Nephron (organoid): ENCODE measurements around the gene GPC5.

Experiments used
- H3K27ac Mint-ChIP-seq, 3 experiments: 2 replicates each; pipeline ENCODE4 v1.8.0; 2020; ENCODE audit warnings: mixed read lengths in 3 of 3, mild to moderate bottlenecking in 2 of 3, moderate library complexity in 1 of 3
- H3K27me3 Mint-ChIP-seq: 2 replicates; pipeline ENCODE4 v1.8.0; 2021; ENCODE audit warnings: low read depth, mild to moderate bottlenecking, moderate library complexity, mixed read lengths
- H3K36me3 Mint-ChIP-seq: 2 replicates; pipeline ENCODE4 v1.8.0; 2020; ENCODE audit warnings: low read depth, mixed read lengths
- H3K4me1 Mint-ChIP-seq: 2 replicates; pipeline ENCODE4 v1.8.0; 2020; ENCODE audit warnings: mixed read lengths
- H3K4me3 Mint-ChIP-seq, 3 experiments: 2 replicates each; pipeline ENCODE4 v1.8.0; 2020; ENCODE audit warnings: mild to moderate bottlenecking in 3 of 3, mixed read lengths in 3 of 3, moderate library complexity in 2 of 3
- H3K9me3 Mint-ChIP-seq: 2 replicates; pipeline ENCODE4 v1.8.0; 2020; ENCODE audit warnings: mixed read lengths
- CTCF ChIP-seq, 3 experiments: fragments of 200-600 bp; sonication (generic); IDR thresholded peaks; one replicate each; pipeline ENCODE4 v1.5.0; 2021; ENCODE audit warnings: antibody characterized with exemption in 3 of 3; ENCODE audit not compliant: unreplicated experiment in 3 of 3

The GPC5 gene

GRCh38 chr13:91381371-91381770 is 17.1 kb upstream of the GPC5 start:
- peak; percentile 63 to 72 (median 63) for TF ChIP-seq CTCF (IDR thresholded peaks at IDR 0.05; ENCODE audit: unreplicated experiment in 3 of 3)
- H3K36me3 Mint-ChIP-seq = no peaks in the 10 kb centered on the region
- H3K27me3 Mint-ChIP-seq = no peaks in the 10 kb centered on the region

GRCh38 chr13:91383836-91384235 is 14.6 kb upstream of the GPC5 start:
- Mint-ChIP-seq H3K36me3 (no peaks in the 10 kb centered on the region), H3K27me3 (no peaks in the 10 kb centered on the region), H3K4me1 (no peaks in the 10 kb centered on the region), H3K4me3 (no peak overlapping the region), H3K9me3 (no peaks in the 10 kb centered on the region), H3K27ac (no peak overlapping the region)
- no peak for TF ChIP-seq CTCF (IDR thresholded peaks at IDR 0.05; ENCODE audit: unreplicated experiment in 3 of 3)

More at GRCh38 chr13:91381371-91381770, 17.1 kb upstream of the GPC5 start:
- Mint-ChIP-seq H3K9me3 (no peaks in the 10 kb centered on the region), H3K27ac (no peak overlapping the region), H3K4me1 (no peaks in the 10 kb centered on the region), H3K4me3 (no peak overlapping the region)

DNA sequence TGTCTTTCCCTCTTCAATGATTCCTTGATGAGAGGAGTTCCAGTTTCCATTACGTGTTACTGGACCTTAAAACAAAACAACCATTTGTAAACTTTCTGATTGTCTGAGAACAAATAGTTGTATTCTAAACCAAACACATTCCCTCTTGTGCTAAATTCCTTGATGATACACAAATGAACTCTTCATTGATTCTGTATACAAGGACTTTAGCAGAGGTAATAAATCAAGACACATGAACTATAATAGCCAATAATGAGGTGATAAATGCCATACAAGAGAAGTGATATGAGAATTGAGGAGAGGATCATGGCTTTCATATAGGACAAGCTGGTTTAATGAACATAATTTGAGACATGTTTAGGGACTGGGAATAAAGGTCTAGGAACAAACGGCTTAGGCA is 13.5 kb upstream of the GPC5 start:
- H3K27me3 Mint-ChIP-seq = no peaks in the 10 kb centered on the region
- no peak overlapping the region for H3K4me3 Mint-ChIP-seq
- H3K4me1 Mint-ChIP-seq = no peaks in the 10 kb centered on the region
- no peak overlapping the region for H3K27ac Mint-ChIP-seq
- TF ChIP-seq CTCF (IDR thresholded peaks at IDR 0.05; ENCODE audit: unreplicated experiment in 3 of 3) = no peak
- no peaks in the 10 kb centered on the region for H3K9me3 Mint-ChIP-seq
- H3K36me3 Mint-ChIP-seq = no peaks in the 10 kb centered on the region

- no peaks in the 10 kb centered on the region for H3K36me3 Mint-ChIP-seq
- H3K4me3 Mint-ChIP-seq = no peak overlapping the region
- H3K4me1 Mint-ChIP-seq = no peaks in the 10 kb centered on the region
- TF ChIP-seq CTCF (IDR thresholded peaks at IDR 0.05; ENCODE audit: unreplicated experiment in 3 of 3) = no peak
- H3K9me3 Mint-ChIP-seq = no peaks in the 10 kb centered on the region
- H3K27ac Mint-ChIP-seq = no peak overlapping the region
- H3K27me3 Mint-ChIP-seq = peaks cover 7% of the 10 kb centered on the region
Measured at GRCh38 chr13:91389186-91389585, 9.2 kb upstream of the GPC5 start.

DNA sequence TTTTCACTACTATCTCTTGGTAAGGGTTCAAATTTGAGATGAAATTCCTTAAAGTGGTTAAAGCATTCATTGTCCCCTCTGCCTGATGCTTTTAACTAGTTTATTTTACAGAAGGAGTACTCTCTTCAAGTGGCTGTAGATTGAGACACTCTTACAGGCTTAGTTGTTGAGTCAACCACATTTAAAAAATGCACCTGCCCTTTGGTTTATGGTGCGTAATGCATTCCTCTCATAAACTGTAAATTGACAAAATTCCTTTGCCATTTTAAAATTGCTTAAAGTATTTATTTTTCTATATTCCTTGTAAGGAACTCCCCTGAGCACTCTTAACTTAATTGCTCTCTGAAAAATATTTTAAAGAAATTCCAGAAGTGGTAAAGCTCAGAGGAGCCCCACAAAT is 826 bp upstream of the GPC5 start:
- Mint-ChIP-seq H3K4me3 (peak overlapping the region in 1 of 3 experiments; percentile 85), H3K36me3 (no peaks in the 10 kb centered on the region), H3K9me3 (no peaks in the 10 kb centered on the region), H3K27me3 (peaks cover 81% of the 10 kb centered on the region), H3K4me1 (no peaks in the 10 kb centered on the region), H3K27ac (no peak overlapping the region)
- TF ChIP-seq CTCF (IDR thresholded peaks at IDR 0.05; ENCODE audit: unreplicated experiment in 3 of 3) = no peak

- Mint-ChIP-seq H3K4me1 (no peaks in the 10 kb centered on the region), H3K4me3 (peak overlapping the region; percentile 79 to 91 (median 81)), H3K9me3 (no peaks in the 10 kb centered on the region), H3K27me3 (peaks cover 87% of the 10 kb centered on the region), H3K27ac (no peak overlapping the region), H3K36me3 (no peaks in the 10 kb centered on the region)
- no peak for TF ChIP-seq CTCF (IDR thresholded peaks at IDR 0.05; ENCODE audit: unreplicated experiment in 3 of 3)
Measured at GRCh38 chr13:91399189-91400062, 1.0 kb downstream of the GPC5 start.
